Psoas muscle (tissue), 8 donors: ENCODE results near the gene SIN3B. TPM values are rescaled to one million over a fixed set of nuclear protein-coding genes. Genes with fewer than 3 reads are reported as not detected.

Experiments
- ATAC-seq, 4 donors: fragments of 200-7000 bp; cut with Tn5 transposase; one replicate each; pipeline ENCODE4 v1.9.1; 2020; ENCODE audit warnings: moderate library complexity in 3 of 4, mild to moderate bottlenecking in 2 of 4
- DNase-seq, 2 donors: peaks; one replicate each; pipeline ENCODE4 v3.0.0-alpha.2; 2020
- H3K27ac ChIP-seq: fragments of 200-600 bp; one replicate; pipeline ENCODE4 v1.8.0; 2022
- H3K27me3 ChIP-seq, 3 donors: fragments of 200-600 bp in 1 of 3; one replicate each; pipeline versions ENCODE4 v1.6.1 to v1.8.0; 2013 to 2022; ENCODE audit warnings: low read length in 2 of 3, mild to moderate bottlenecking in 2 of 3, moderate library complexity in 1 of 3; ENCODE audit not compliant: insufficient read depth in 3 of 3
- H3K36me3 ChIP-seq, 2 donors: fragments of 200-600 bp in 1 of 2; one replicate each; pipeline versions ENCODE4 v1.6.1 to v1.8.0; 2013 to 2022; ENCODE audit warnings: low read depth in 1 of 2, mild to moderate bottlenecking in 1 of 2, moderate library complexity in 1 of 2; ENCODE audit not compliant: insufficient read depth in 1 of 2
- H3K4me1 ChIP-seq: fragments of 200-600 bp; one replicate; pipeline ENCODE4 v1.8.0; 2022
- H3K4me3 ChIP-seq: fragments of 200-600 bp; one replicate; pipeline ENCODE4 v1.8.0; 2022; ENCODE audit warnings: mild to moderate bottlenecking
- H3K9me3 ChIP-seq: fragments of 200-600 bp; one replicate; pipeline ENCODE4 v1.8.0; 2022
- CTCF ChIP-seq: fragments of 200-600 bp; IDR thresholded peaks from one replicate; pipeline ENCODE4 v1.8.0; 2022; ENCODE audit warnings: antibody characterized with exemption
- WGBS, 3 donors: extraction: QIAGEN DNeasy Blood & Tissue Kit; methylation state at CpG; one replicate each; pipeline versions ENCODE4 v1.1.6 to v1.1.7; 2013; 5-methylcytosine and 5-hydroxymethylcytosine counted together
- intact Hi-C, 2 donors: fragments of 100-400 bp; cut with DNase I; formaldehyde crosslinking; loops; one replicate each; pipeline versions ENCODE4 v1.11.0 to v1.14.2; 2022
- polyA plus RNA-seq, 3 donors: library from polyadenylated mRNA; stranded (reverse); fragments of 200-250 nt; gene quantifications; one replicate each; pipeline ENCODE4 v1.2.3, GENCODE V29; 2013
- total RNA-seq, 4 donors: library from RNA; stranded (reverse); fragmentation: NEBNext Ultra II Directional in 2 of 4; extraction: Animal tissue kit (Norgen Biotek cat#: 25700) in 2 of 4; gene quantifications; one replicate each; pipeline versions ENCODE4 v1.2.1 to v1.2.4, GENCODE V29; 2021 to 2023
- donor health status: healthy with polysubstance abuse.
- donor health status: DM: no; HTN: no; CAD: no; lungs with moderate emphysema.
- donor health status: Bipolar disorder and iron deficiency.
- donor health status: healthy.
- donor health status: DM: yes; HTN: yes; CAD: no.
- donor health status: DM: no; HTN: no; CAD: no.
- donor health status: DM: no; HTN: no; CAD: no.
- donor health status: DM: yes; HTN: yes; CAD: no.

The SIN3B gene
- total and polyA plus RNA-seq, 7 donors: 11.8 to 23.8 (median 18.0) TPM

GRCh38 chr19:16853066-16853465, 23.9 kb downstream of the SIN3B start:
- no peak for DNase-seq
- H3K36me3 ChIP-seq: peaks cover 10 to 93% of the 10 kb centered on the region in 2 donors
- H3K4me3 ChIP-seq: no peak overlapping the region
- intact Hi-C loops: no loop called here
- no peak for TF ChIP-seq CTCF
- no peaks in the 10 kb centered on the region for H3K9me3 ChIP-seq
- no peak overlapping the region for H3K27ac ChIP-seq
- no peak for ATAC-seq
- H3K27me3 ChIP-seq: no peaks in the 10 kb centered on the region
- H3K4me1 ChIP-seq: no peaks in the 10 kb centered on the region
- 91 to 95% (median 93%) methylated on average over 7 of the region's 7 CpGs for WGBS, 3 donors

GRCh38 chr19:16856091-16856490, 26.9 kb downstream of the SIN3B start:
- 88 to 96% (median 90%) methylated on average over 9 of the region's 9 CpGs for WGBS, 3 donors
- ATAC-seq (no peak), DNase-seq (no peak)
- H3K4me3 ChIP-seq: no peak overlapping the region
- H3K9me3 ChIP-seq: no peaks in the 10 kb centered on the region
- intact Hi-C loops: no loop called here
- H3K27ac ChIP-seq: no peak overlapping the region
- peaks cover 10 to 71% of the 10 kb centered on the region in 2 donors for H3K36me3 ChIP-seq
- no peaks in the 10 kb centered on the region for H3K27me3 ChIP-seq
- no peaks in the 10 kb centered on the region for H3K4me1 ChIP-seq
- TF ChIP-seq CTCF: no peak

- Histone ChIP-seq H3K9me3 (no peaks in the 10 kb centered on the region), H3K27ac (no peak overlapping the region), H3K27me3 (no peaks in the 10 kb centered on the region), H3K4me3 (no peak overlapping the region), H3K36me3 (peaks cover 0 to 64% of the 10 kb centered on the region in 2 donors), H3K4me1 (no peaks in the 10 kb centered on the region)
- TF ChIP-seq CTCF: no peak
- 95 to 97% (median 95%) methylated on average over 7 of the region's 7 CpGs for WGBS, 3 donors
- ATAC-seq: no peak
- intact Hi-C loops: no loop called here
- no peak for DNase-seq
These were observed 30.4 kb downstream of the SIN3B start for GRCh38 chr19:16859626-16860025.

GRCh38 chr19:16860118-16860517, 30.9 kb downstream of the SIN3B start:
- ATAC-seq (peak; percentile 36 to 58 (median 44)), DNase-seq (no peak)
- Histone ChIP-seq H3K9me3 (no peaks in the 10 kb centered on the region), H3K27me3 (no peaks in the 10 kb centered on the region), H3K27ac (no peak overlapping the region), H3K36me3 (peaks cover 0 to 64% of the 10 kb centered on the region in 2 donors), H3K4me3 (no peak overlapping the region), H3K4me1 (no peaks in the 10 kb centered on the region)
- 77 to 83% (median 79%) methylated on average over 20 of the region's 20 CpGs for WGBS, 3 donors
- TF ChIP-seq CTCF: no peak
- intact Hi-C loops: no loop called here

- 92 to 97% (median 95%) methylated on average over 3 of the region's 3 CpGs for WGBS, 3 donors
- no peaks in the 10 kb centered on the region for H3K27me3 ChIP-seq
- intact Hi-C loops: no loop called here
- peaks cover 0 to 63% of the 10 kb centered on the region in 2 donors for H3K36me3 ChIP-seq
- no peak for DNase-seq
- no peak for TF ChIP-seq CTCF
- H3K9me3 ChIP-seq: no peaks in the 10 kb centered on the region
- no peak overlapping the region for H3K27ac ChIP-seq
- no peaks in the 10 kb centered on the region for H3K4me1 ChIP-seq
- no peak overlapping the region for H3K4me3 ChIP-seq
- no peak for ATAC-seq
These were observed 31.8 kb downstream of the SIN3B start for GRCh38 chr19:16861011-16861410.
